Endothelial cell of umbilical vein (primary cell): ENCODE measurements around the gene COL21A1. TPM values are rescaled to one million over a fixed set of nuclear protein-coding genes. Genes with fewer than 3 reads are reported as not detected.

ENCODE experiments used
- BruUV-seq: library from RNA; stranded (reverse); fragments of 400-500 nt; replicated peaks from 2 replicates; lab custom pipeline; 2021; lab: Mats Ljungman, UMichigan
- CTCF ChIA-PET: fragments of 300-600, 350-600 bp; sonication (Branson Sonifier 250); formaldehyde crosslinking; loops from one replicate; lab custom pipeline; 2021; ENCODE audit warnings: antibody characterized with exemption, inconsistent platforms; lab: Charles Lee
- POLR2A ChIA-PET: fragments of 300-600, 350-600 bp; sonication (Branson Sonifier 250); formaldehyde crosslinking; loops from one replicate; lab custom pipeline; 2021; ENCODE audit warnings: antibody characterized with exemption, inconsistent platforms; lab: Charles Lee
- DNase-seq: peaks from one replicate; pipeline ENCODE4 v3.0.0-alpha.2; 2011; ENCODE audit warnings: low read depth, low spot score
- FAIRE-seq: peaks from 2 replicates; lab custom pipeline; 2011; peaks lifted over from hg19 to GRCh38; lab: Jason Lieb, UNC
- H2AFZ ChIP-seq: 2 replicates; pipeline ENCODE4 v1.6.0; 2012; ENCODE audit warnings: low read depth, low read length, control low read depth, inconsistent platforms
- H3K27ac ChIP-seq: 2 replicates; pipeline ENCODE4 v1.5.1; 2011; ENCODE audit warnings: low read depth, mild to moderate bottlenecking, control low read depth, low read length, moderate library complexity; ENCODE audit not compliant: insufficient read depth
- H3K27me3 ChIP-seq, 2 experiments: 2 replicates each; pipeline versions ENCODE4 v1.6.0 to v1.6.1; 2011; ENCODE audit warnings: low read length in 2 of 2, mixed read lengths in 1 of 2; ENCODE audit not compliant: control insufficient read depth in 2 of 2, insufficient read depth in 2 of 2
- H3K36me3 ChIP-seq, 2 experiments: 2 replicates in 1 of 2; 3 replicates in 1 of 2; pipeline ENCODE4 v1.5.1; 2011; ENCODE audit warnings: low read length in 2 of 2, mild to moderate bottlenecking in 1 of 2, moderate library complexity in 1 of 2; ENCODE audit not compliant: control insufficient read depth in 2 of 2, insufficient read depth in 2 of 2; ENCODE audit errors: extremely low read depth in 1 of 2
- H3K4me1 ChIP-seq: 3 replicates; pipeline ENCODE4 v1.5.1; 2011; ENCODE audit warnings: mild to moderate bottlenecking, low read length; ENCODE audit not compliant: control insufficient read depth, insufficient read depth; ENCODE audit errors: extremely low read depth
- H3K4me2 ChIP-seq: 2 replicates; pipeline ENCODE4 v1.6.1; 2011; ENCODE audit warnings: low read length, control low read depth, mixed read lengths; ENCODE audit not compliant: insufficient read depth
- H3K4me3 ChIP-seq, 3 experiments: fragments of 200-600 bp in 1 of 3; sonication (generic), shearing (Covaris generic) in 1 of 3; replicated peaks in 1 of 3; 2 replicates each; pipeline ENCODE4 v1.5.1; 2011 to 2016; ENCODE audit warnings: control low read depth in 3 of 3, low read length in 3 of 3, mild to moderate bottlenecking in 2 of 3, inconsistent platforms in 1 of 3, low read depth in 1 of 3, moderate library complexity in 1 of 3; ENCODE audit not compliant: insufficient read depth in 1 of 3
- H3K79me2 ChIP-seq: 2 replicates; pipeline ENCODE4 v1.6.0; 2012; ENCODE audit warnings: low read length, inconsistent platforms; ENCODE audit not compliant: control insufficient read depth, insufficient read depth
- H3K9ac ChIP-seq: replicated peaks from 2 replicates; pipeline ENCODE3; 2011; ENCODE audit warnings: low read length, control low read depth; ENCODE audit not compliant: insufficient read depth; ENCODE audit errors: extremely low read depth
- H3K9me1 ChIP-seq: replicated peaks from 3 replicates; pipeline ENCODE4 v1.6.0; 2011; ENCODE audit warnings: mild to moderate bottlenecking, low read length; ENCODE audit not compliant: control insufficient read depth, insufficient read depth; ENCODE audit errors: extremely low read depth
- H3K9me3 ChIP-seq: replicated peaks from 2 replicates; pipeline ENCODE4 v1.5.1; 2012; ENCODE audit warnings: low read length, inconsistent platforms; ENCODE audit not compliant: control insufficient read depth, insufficient read depth
- H4K20me1 ChIP-seq: replicated peaks from 2 replicates; pipeline ENCODE3; 2011; ENCODE audit warnings: mild to moderate bottlenecking, low read length; ENCODE audit not compliant: control insufficient read depth, insufficient read depth; ENCODE audit errors: extremely low read depth
- EZH2 ChIP-seq: IDR thresholded peaks from 2 replicates; pipeline ENCODE4 v1.6.1; 2012; ENCODE audit warnings: borderline replicate concordance, low read depth, mild to moderate bottlenecking, moderate library complexity, low read length, inconsistent platforms; ENCODE audit not compliant: severe bottlenecking
- FOS ChIP-seq: IDR thresholded peaks from 2 replicates; pipeline ENCODE4 v1.6.1; 2011; ENCODE audit warnings: mild to moderate bottlenecking, low read length, moderate library complexity, borderline replicate concordance; ENCODE audit not compliant: insufficient read depth
- GATA2 ChIP-seq: IDR thresholded peaks from 2 replicates; pipeline ENCODE4 v1.7.0; 2011; ENCODE audit warnings: low read depth, mild to moderate bottlenecking, moderate library complexity, mixed read lengths, low read length; ENCODE audit not compliant: insufficient read length, insufficient read depth
- JUN ChIP-seq: IDR thresholded peaks from 2 replicates; pipeline ENCODE4 v1.6.1; 2011; ENCODE audit warnings: borderline replicate concordance, low read depth; ENCODE audit not compliant: insufficient read length, insufficient read depth
- MYC ChIP-seq: IDR thresholded peaks from one replicate; pipeline ENCODE4 v1.6.1; 2011; ENCODE audit warnings: mild to moderate bottlenecking, low read depth, low read length
- POLR2A ChIP-seq: IDR thresholded peaks from 2 replicates; pipeline ENCODE4 v1.6.1; 2012; ENCODE audit warnings: low read depth, mild to moderate bottlenecking, control low read depth, low read length
- POLR2AphosphoS5 ChIP-seq: IDR thresholded peaks from 2 replicates; pipeline ENCODE4 v1.6.1; 2012; ENCODE audit warnings: low read depth, mild to moderate bottlenecking, control low read depth, low read length, moderate library complexity; ENCODE audit not compliant: insufficient read depth
- dilution Hi-C: fragments of 300-500 bp; cut with MboI; formaldehyde crosslinking; loops from one replicate; pipeline ENCODE4 v1.15.0; 2019; ENCODE audit warnings: low sequenced_read_pairs; ENCODE audit not compliant: extremely low pct_ligation_motif_present
- intact Hi-C: fragments of 100-400 bp; cut with micrococcal nuclease; formaldehyde crosslinking; loops from one replicate; pipeline ENCODE4 v1.10.0; 2022
- polyA plus RNA-seq, 4 experiments: library from polyadenylated mRNA; depleted of rRNA in 3 of 4; stranded (reverse) in 3 of 4; unstranded in 1 of 4; fragments of >200 nt; gene quantifications; 2 replicates each; pipeline versions ENCODE4 v1.2.1 to v1.2.3, GENCODE V29; 2011 to 2012; ENCODE audit warnings: missing spikeins in 1 of 4
- total RNA-seq: library from RNA; stranded (reverse); gene quantifications from 2 replicates; pipeline ENCODE4 v1.2.3, GENCODE V29; 2021
- TF ChIP-seq, protein P1 (sequence below), 2 donors: IDR thresholded peaks; 1 replicate in 1 of 2; 2 replicates in 1 of 2; pipeline ENCODE4 v1.5.1; 2011; ENCODE audit warnings: low read length in 2 of 2, mild to moderate bottlenecking in 2 of 2, moderate library complexity in 2 of 2, control low read depth in 1 of 2, inconsistent platforms in 1 of 2, low read depth in 1 of 2; ENCODE audit not compliant: insufficient read depth in 1 of 2; ENCODE audit errors: extremely low read depth in 1 of 2
- TF ChIP-seq, protein P2 (sequence below): IDR thresholded peaks from 2 replicates; pipeline ENCODE4 v1.6.1; 2011; ENCODE audit not compliant: insufficient read depth, insufficient read length

The COL21A1 gene
- total and polyA plus RNA-seq, 2 donors (not counting 3 experiments of a cell fraction or from before 2014, with no cell fraction given), result 0.22 to 1.4 TPM

DNA sequence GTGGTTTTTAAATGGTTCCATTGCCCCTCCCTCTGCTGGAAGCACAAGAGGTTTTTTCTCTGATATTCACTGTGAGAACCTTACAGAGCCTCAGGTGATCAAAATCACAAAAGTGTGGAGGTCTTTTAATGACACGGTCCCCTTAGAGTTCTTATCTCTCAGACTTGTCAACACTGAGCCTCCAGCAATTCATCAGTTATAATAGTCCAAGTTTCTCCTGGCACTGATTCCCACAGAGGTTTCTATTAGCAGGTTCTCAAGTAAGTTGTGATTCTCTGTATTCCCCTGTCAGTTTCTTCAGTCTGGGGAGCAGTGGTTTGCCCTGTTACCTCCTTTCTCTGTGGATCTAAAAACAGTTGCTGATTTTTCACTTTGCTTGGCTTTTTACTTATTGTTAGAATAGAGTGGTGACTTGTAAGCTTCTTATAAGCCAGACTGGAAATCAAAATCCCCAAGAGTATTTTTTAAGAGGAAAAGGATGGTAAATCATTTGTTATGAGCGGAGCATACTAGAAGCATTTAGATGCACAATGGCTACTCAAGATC, 214.6 kb downstream of the COL21A1 start:
- DNase-seq (no peak), FAIRE-seq (no peak)
- ChIA-PET POLR2A (no interaction called here), CTCF (interaction anchor here (1.0 to 1.1 kb wide), 2 partner anchors 8 to 21 kb away, joined by 3 to 5 read pairs; no protein-coding TSS in a partner anchor)
- no peak overlapping the region for H3K4me3 ChIP-seq
- no peak overlapping the region for H2AFZ ChIP-seq
- no peaks in the 10 kb centered on the region for H3K27me3 ChIP-seq
- dilution Hi-C loops, result no loop called here
- TF ChIP-seq JUN, result no peak
- TF ChIP-seq GATA2, result no peak
- TF ChIP-seq, protein P1, sequence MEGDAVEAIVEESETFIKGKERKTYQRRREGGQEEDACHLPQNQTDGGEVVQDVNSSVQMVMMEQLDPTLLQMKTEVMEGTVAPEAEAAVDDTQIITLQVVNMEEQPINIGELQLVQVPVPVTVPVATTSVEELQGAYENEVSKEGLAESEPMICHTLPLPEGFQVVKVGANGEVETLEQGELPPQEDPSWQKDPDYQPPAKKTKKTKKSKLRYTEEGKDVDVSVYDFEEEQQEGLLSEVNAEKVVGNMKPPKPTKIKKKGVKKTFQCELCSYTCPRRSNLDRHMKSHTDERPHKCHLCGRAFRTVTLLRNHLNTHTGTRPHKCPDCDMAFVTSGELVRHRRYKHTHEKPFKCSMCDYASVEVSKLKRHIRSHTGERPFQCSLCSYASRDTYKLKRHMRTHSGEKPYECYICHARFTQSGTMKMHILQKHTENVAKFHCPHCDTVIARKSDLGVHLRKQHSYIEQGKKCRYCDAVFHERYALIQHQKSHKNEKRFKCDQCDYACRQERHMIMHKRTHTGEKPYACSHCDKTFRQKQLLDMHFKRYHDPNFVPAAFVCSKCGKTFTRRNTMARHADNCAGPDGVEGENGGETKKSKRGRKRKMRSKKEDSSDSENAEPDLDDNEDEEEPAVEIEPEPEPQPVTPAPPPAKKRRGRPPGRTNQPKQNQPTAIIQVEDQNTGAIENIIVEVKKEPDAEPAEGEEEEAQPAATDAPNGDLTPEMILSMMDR (IDR thresholded peaks at IDR 0.05; ENCODE audit: extremely low read depth in 1 of 2, insufficient read depth in 1 of 2, low read depth in 1 of 2, low read length in 2 of 2), result no peak
- no peak for TF ChIP-seq FOS
- TF ChIP-seq, protein P2, sequence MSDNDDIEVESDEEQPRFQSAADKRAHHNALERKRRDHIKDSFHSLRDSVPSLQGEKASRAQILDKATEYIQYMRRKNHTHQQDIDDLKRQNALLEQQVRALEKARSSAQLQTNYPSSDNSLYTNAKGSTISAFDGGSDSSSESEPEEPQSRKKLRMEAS, result no peak
- no peak for TF ChIP-seq MYC
- TF ChIP-seq POLR2AphosphoS5, result no peak
- no peak for TF ChIP-seq EZH2
- no peak for TF ChIP-seq POLR2A
- H3K4me2 ChIP-seq, result no peak overlapping the region
- no peaks in the 10 kb centered on the region for H3K9me1 ChIP-seq
- no peaks in the 10 kb centered on the region for H4K20me1 ChIP-seq
- no TSS peak for BruUV-seq
- intact Hi-C loops, result no loop called here
- H3K9ac ChIP-seq, result no peak overlapping the region
- H3K4me1 ChIP-seq, result no peaks in the 10 kb centered on the region
- no peaks in the 10 kb centered on the region for H3K36me3 ChIP-seq
- no peak overlapping the region for H3K27ac ChIP-seq
- no peaks in the 10 kb centered on the region for H3K9me3 ChIP-seq
- H3K79me2 ChIP-seq, result no peaks in the 10 kb centered on the region
